ENCODE results near the gene NR2F1-AS1. TPM values are rescaled to one million over a fixed set of nuclear protein-coding genes. Genes with fewer than 3 reads are reported as not detected.

The NR2F1-AS1 gene
- total and polyA plus RNA-seq, 2 experiments from 2014 or later: 0.59 to 4.5 TPM

DNA sequence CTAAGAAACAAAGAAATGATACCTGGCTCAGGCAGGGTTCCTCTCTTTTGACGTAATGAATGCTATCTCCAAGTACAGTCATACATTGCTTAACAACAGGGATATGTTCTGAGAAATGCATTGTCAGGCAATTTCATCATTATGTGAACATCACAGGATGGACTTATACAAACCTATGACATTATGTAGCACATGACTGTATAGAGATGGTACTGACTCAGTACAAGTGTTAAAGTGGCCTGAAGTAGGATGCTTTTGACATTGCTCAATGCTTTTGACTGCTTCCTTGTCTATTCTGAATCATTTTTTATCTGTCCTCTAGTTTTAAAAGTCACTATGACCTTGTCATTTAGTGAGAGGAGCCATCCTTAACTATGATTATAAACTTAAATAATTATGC lies 147.6 kb downstream of the NR2F1-AS1 start (continued):
- TF ChIP-seq, protein P1, sequence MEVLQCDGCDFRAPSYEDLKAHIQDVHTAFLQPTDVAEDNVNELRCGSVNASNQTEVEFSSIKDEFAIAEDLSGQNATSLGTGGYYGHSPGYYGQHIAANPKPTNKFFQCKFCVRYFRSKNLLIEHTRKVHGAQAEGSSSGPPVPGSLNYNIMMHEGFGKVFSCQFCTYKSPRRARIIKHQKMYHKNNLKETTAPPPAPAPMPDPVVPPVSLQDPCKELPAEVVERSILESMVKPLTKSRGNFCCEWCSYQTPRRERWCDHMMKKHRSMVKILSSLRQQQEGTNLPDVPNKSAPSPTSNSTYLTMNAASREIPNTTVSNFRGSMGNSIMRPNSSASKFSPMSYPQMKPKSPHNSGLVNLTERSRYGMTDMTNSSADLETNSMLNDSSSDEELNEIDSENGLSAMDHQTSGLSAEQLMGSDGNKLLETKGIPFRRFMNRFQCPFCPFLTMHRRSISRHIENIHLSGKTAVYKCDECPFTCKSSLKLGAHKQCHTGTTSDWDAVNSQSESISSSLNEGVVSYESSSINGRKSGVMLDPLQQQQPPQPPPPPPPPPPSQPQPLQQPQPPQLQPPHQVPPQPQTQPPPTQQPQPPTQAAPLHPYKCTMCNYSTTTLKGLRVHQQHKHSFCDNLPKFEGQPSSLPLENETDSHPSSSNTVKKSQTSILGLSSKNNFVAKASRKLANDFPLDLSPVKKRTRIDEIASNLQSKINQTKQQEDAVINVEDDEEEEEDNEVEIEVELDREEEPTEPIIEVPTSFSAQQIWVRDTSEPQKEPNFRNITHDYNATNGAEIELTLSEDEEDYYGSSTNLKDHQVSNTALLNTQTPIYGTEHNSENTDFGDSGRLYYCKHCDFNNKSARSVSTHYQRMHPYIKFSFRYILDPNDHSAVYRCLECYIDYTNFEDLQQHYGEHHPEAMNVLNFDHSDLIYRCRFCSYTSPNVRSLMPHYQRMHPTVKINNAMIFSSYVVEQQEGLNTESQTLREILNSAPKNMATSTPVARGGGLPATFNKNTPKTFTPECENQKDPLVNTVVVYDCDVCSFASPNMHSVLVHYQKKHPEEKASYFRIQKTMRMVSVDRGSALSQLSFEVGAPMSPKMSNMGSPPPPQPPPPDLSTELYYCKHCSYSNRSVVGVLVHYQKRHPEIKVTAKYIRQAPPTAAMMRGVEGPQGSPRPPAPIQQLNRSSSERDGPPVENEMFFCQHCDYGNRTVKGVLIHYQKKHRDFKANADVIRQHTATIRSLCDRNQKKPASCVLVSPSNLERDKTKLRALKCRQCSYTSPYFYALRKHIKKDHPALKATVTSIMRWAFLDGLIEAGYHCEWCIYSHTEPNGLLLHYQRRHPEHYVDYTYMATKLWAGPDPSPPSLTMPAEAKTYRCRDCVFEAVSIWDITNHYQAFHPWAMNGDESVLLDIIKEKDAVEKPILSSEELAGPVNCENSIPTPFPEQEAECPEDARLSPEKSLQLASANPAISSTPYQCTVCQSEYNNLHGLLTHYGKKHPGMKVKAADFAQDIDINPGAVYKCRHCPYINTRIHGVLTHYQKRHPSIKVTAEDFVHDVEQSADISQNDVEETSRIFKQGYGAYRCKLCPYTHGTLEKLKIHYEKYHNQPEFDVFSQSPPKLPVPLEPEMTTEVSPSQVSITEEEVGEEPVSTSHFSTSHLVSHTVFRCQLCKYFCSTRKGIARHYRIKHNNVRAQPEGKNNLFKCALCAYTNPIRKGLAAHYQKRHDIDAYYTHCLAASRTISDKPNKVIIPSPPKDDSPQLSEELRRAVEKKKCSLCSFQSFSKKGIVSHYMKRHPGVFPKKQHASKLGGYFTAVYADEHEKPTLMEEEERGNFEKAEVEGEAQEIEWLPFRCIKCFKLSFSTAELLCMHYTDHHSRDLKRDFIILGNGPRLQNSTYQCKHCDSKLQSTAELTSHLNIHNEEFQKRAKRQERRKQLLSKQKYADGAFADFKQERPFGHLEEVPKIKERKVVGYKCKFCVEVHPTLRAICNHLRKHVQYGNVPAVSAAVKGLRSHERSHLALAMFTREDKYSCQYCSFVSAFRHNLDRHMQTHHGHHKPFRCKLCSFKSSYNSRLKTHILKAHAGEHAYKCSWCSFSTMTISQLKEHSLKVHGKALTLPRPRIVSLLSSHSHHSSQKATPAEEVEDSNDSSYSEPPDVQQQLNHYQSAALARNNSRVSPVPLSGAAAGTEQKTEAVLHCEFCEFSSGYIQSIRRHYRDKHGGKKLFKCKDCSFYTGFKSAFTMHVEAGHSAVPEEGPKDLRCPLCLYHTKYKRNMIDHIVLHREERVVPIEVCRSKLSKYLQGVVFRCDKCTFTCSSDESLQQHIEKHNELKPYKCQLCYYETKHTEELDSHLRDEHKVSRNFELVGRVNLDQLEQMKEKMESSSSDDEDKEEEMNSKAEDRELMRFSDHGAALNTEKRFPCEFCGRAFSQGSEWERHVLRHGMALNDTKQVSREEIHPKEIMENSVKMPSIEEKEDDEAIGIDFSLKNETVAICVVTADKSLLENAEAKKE (CRISPR knock-in tag; IDR thresholded peaks at IDR 0.05): no peak
- TF ChIP-seq, protein P2, sequence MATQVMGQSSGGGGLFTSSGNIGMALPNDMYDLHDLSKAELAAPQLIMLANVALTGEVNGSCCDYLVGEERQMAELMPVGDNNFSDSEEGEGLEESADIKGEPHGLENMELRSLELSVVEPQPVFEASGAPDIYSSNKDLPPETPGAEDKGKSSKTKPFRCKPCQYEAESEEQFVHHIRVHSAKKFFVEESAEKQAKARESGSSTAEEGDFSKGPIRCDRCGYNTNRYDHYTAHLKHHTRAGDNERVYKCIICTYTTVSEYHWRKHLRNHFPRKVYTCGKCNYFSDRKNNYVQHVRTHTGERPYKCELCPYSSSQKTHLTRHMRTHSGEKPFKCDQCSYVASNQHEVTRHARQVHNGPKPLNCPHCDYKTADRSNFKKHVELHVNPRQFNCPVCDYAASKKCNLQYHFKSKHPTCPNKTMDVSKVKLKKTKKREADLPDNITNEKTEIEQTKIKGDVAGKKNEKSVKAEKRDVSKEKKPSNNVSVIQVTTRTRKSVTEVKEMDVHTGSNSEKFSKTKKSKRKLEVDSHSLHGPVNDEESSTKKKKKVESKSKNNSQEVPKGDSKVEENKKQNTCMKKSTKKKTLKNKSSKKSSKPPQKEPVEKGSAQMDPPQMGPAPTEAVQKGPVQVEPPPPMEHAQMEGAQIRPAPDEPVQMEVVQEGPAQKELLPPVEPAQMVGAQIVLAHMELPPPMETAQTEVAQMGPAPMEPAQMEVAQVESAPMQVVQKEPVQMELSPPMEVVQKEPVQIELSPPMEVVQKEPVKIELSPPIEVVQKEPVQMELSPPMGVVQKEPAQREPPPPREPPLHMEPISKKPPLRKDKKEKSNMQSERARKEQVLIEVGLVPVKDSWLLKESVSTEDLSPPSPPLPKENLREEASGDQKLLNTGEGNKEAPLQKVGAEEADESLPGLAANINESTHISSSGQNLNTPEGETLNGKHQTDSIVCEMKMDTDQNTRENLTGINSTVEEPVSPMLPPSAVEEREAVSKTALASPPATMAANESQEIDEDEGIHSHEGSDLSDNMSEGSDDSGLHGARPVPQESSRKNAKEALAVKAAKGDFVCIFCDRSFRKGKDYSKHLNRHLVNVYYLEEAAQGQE (IDR thresholded peaks at IDR 0.05; ENCODE audit: unreplicated experiment): no peak
- TF ChIP-seq EZH2 (IDR thresholded peaks at IDR 0.05; ENCODE audit: low read depth, unreplicated experiment): no peak
- no peak for TF ChIP-seq POLR2AphosphoS5 (IDR thresholded peaks at IDR 0.05; ENCODE audit: low read depth)

DNA sequence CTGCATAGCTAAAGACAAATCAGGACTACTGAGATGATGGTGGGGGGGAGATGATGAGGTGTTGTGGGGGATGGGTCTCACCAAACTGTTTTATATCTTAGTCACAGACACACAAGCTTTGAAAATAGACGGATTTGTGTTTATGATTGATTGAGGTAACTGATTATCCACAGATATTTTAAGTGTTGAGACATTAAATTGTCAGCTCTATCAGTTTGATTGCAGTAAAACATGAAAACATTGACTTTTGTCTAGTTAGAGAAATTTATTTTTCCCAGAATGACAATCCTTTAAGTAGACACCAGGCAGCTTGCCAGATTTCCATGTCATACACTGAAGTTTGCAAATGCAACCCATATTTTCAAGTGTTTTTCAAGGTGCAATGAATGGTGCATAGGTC lies 149.8 kb downstream of the NR2F1-AS1 start:
- ATAC-seq: no peak
- no peak for TF ChIP-seq ZNF331 (CRISPR knock-in tag; IDR thresholded peaks at IDR 0.05; ENCODE audit: low read depth)
- no peak for TF ChIP-seq EZH2phosphoT487 (IDR thresholded peaks at IDR 0.05; ENCODE audit: unreplicated experiment)
- TF ChIP-seq ZNF114 (CRISPR knock-in tag; IDR thresholded peaks at IDR 0.05): no peak
- TF ChIP-seq STAT1 (IDR thresholded peaks at IDR 0.05; ENCODE audit: unreplicated experiment): no peak
- TF ChIP-seq, protein P3, sequence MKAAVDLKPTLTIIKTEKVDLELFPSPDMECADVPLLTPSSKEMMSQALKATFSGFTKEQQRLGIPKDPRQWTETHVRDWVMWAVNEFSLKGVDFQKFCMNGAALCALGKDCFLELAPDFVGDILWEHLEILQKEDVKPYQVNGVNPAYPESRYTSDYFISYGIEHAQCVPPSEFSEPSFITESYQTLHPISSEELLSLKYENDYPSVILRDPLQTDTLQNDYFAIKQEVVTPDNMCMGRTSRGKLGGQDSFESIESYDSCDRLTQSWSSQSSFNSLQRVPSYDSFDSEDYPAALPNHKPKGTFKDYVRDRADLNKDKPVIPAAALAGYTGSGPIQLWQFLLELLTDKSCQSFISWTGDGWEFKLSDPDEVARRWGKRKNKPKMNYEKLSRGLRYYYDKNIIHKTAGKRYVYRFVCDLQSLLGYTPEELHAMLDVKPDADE (IDR thresholded peaks at IDR 0.05): no peak
- TF ChIP-seq, protein P4, sequence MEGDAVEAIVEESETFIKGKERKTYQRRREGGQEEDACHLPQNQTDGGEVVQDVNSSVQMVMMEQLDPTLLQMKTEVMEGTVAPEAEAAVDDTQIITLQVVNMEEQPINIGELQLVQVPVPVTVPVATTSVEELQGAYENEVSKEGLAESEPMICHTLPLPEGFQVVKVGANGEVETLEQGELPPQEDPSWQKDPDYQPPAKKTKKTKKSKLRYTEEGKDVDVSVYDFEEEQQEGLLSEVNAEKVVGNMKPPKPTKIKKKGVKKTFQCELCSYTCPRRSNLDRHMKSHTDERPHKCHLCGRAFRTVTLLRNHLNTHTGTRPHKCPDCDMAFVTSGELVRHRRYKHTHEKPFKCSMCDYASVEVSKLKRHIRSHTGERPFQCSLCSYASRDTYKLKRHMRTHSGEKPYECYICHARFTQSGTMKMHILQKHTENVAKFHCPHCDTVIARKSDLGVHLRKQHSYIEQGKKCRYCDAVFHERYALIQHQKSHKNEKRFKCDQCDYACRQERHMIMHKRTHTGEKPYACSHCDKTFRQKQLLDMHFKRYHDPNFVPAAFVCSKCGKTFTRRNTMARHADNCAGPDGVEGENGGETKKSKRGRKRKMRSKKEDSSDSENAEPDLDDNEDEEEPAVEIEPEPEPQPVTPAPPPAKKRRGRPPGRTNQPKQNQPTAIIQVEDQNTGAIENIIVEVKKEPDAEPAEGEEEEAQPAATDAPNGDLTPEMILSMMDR (conservative IDR thresholded peaks at IDR 0.05; ENCODE audit: low read depth in 2 of 2): no peak

More for the DNA sequence above, 149.8 kb downstream of the NR2F1-AS1 start:
- Histone ChIP-seq H3K4me2 (no peak overlapping the region), H3K36me3 (ENCODE audit: insufficient read depth) (no peaks in the 10 kb centered on the region), H3K79me2 (replicated peaks; ENCODE audit: insufficient read depth) (no peaks in the 10 kb centered on the region), H3K4me1 (ENCODE audit: insufficient read depth) (peaks cover 15% of the 10 kb centered on the region), H3K27me3 (ENCODE audit: insufficient read depth) (no peaks in the 10 kb centered on the region), H3K4me3 (no peak overlapping the region), H3K9me2 (ENCODE audit: insufficient read depth) (no peaks in the 10 kb centered on the region), H3K27ac (ENCODE audit: low read depth) (no peak overlapping the region), H3F3A (replicated peaks; ENCODE audit: low read depth) (no peaks in the 10 kb centered on the region), H4K20me1 (replicated peaks; ENCODE audit: insufficient read depth) (no peaks in the 10 kb centered on the region), H2AFZ (no peak overlapping the region)
- no peak overlapping the region for H3K4me3 Mint-ChIP-seq
- H3K27ac Mint-ChIP-seq: no peak overlapping the region
- H3K27me3 Mint-ChIP-seq (ENCODE audit: insufficient read depth, low read depth, poor library complexity): no peaks in the 10 kb centered on the region
- peaks cover 25% of the 10 kb centered on the region for H3K4me1 Mint-ChIP-seq
- no peaks in the 10 kb centered on the region for H3K36me3 Mint-ChIP-seq (ENCODE audit: low read depth)
- no peaks in the 10 kb centered on the region for H3K9me3 Mint-ChIP-seq
- no peak for DNase-seq (ENCODE audit: low spot score)
